HG03354 (cell line): Measurements from ENCODE around the gene SEC24B.
"Not testable (repeated sequence)": the region's sequence is repeated elsewhere in the genome, so short reads cannot be mapped to it uniquely, and the experiment has no call there.

Experiments used
- ATAC-seq: cut with Tn5 transposase; IDR thresholded peaks from one replicate; pipeline ENCODE4 v1.9.1; 2021; ENCODE audit warnings: mild to moderate bottlenecking; ENCODE audit not compliant: unreplicated experiment, poor library complexity, severe bottlenecking

Gene SEC24B

GRCh38 chr4:109571494-109571893 lies 137.9 kb downstream of the SEC24B start:
- ATAC-seq: no peak

- no peak for ATAC-seq
These were observed 138.5 kb downstream of the SEC24B start for GRCh38 chr4:109572154-109572553.

DNA sequence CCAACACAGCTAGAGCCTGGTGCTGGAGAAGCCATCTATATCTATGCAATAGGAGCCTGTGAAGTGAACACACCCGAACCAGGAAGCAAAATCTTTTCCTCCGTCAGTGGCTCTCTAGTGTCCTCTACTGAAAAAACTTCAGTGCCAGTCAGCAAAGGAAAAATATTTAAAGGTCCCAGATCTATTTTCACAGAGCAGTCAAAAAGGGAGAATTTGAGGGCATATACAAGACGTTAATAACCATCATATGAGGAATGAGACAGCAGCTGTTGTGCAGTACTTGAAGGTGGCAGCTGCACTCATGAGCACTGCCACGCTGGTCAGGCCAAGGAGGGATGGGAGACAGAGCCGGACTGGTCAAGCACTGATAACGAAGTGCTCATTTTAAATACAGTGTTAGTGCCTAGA lies 140.8 kb downstream of the SEC24B start:
- no peak for ATAC-seq

DNA sequence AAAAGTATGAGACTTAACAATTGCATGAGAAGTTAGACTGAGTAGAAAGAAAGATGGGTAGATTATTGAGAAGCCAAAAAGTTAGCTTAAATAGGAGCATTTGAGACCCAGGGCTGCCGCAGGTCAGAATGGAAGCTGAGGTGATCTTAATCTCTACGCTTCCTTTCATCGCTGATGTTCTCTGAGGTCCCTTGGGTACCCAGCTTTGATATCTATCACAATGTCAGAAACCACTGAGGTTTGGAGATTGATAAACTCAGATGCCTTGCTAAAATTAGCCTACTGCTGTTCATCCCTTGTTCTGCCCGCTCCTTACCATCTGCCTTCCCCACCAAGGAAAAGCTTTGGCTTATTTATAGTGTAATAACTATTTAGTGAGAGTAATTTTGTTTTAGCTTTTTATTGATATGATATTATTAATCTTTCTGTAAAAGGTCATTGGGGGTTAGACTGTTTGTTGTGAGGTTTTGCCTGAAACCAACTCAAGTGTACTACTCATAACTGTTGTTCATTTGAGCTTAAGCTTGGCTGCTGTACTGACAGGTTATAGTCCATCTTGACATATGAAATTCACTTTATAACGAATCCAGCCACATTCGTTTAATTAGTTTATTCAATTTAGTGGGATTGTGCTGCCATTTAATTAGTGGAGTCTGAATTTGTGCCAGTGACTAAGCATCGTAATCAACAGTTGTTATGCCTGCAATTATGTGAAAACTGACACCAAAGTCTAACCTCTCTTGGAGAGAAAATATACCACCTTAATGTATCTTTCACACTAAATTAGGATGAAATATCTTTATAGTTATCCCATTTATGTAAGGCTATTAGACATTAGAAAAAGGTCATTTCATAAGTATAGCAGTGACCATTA lies 141.6 kb downstream of the SEC24B start:
- ATAC-seq: no peak

GRCh38 chr4:109576462-109576861 lies 142.8 kb downstream of the SEC24B start:
- no peak for ATAC-seq

GRCh38 chr4:109578846-109579245 lies 145.2 kb downstream of the SEC24B start:
- ATAC-seq: no peak

- ATAC-seq: not testable (repeated sequence)
These were observed 146.4 kb downstream of the SEC24B start for GRCh38 chr4:109579997-109580396.

GRCh38 chr4:109588176-109588575 lies 154.6 kb downstream of the SEC24B start:
- ATAC-seq: peak; percentile 97

GRCh38 chr4:109589119-109589518 lies 155.5 kb downstream of the SEC24B start:
- ATAC-seq: no peak

DNA sequence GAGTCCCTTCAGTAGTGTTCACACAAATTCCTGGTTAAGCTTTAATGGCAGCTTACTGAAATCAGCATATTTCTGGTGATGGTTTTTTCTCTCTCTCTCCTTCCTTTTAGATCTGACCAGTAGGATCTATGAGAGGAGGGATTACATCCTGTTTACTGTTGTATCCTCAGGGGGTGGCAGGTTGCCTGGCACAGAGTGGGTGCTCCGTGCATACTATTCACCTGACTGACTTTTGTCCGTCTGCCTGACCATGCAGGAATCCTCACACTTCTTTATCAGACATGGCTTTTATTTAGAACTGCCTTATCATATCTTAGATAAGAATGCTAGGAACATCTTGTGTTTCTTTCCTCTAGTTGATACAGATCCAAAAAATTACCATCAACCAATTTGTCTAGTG lies 156.0 kb downstream of the SEC24B start:
- ATAC-seq: no peak
